ENCODE results near the gene POMT1.

The POMT1 gene

DNA sequence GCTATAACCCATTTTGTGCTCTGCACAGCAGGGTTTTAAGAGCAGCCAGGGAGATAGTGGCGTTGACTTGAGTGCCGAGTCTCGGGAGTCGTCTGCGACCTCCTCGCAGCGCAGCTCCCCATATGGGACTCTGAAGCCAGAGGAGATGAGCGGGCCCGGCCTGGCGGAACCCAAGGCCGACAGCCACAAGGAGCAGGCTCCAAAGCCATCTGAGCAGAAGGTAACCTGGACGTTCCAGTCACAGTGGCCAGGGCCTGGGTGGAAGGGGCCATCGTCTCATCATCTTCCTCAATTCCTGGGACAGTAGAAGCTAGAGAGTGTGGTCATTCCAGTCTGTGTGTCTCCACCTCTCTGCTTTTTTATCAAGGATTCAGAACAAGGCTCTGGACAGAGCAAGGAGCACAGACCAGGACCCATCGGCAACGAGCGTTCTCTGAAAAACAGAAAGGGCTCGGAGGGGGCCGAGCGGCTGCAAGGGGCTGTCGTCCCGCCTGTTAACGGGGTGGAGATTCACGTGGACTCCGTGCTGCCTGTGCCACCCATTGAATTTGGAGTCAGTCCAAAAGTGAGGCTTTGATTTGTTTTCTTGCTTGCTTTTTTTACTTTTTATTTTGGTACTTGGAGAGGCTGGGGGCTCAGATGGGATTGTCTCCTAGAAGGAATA, 20.2 kb upstream of the POMT1 start:
- Histone ChIP-seq H3K9ac (no peak overlapping the region), H3K27ac (no peak overlapping the region), H3K4me1 (no peaks in the 10 kb centered on the region), H3K79me2 (peaks cover 5% of the 10 kb centered on the region), H3K4me2 (ENCODE audit: low read length) (no peak overlapping the region), H3K9me3 (ENCODE audit: control insufficient read depth, low read length) (no peaks in the 10 kb centered on the region), H3K36me3 (ENCODE audit: control insufficient read depth, insufficient read depth, low read length) (no peaks in the 10 kb centered on the region), H3K4me3 (ENCODE audit: low read depth, low read length) (no peak overlapping the region), H2AFZ (no peak overlapping the region), H3K27me3 (ENCODE audit: control insufficient read depth, insufficient read depth, low read length) (no peaks in the 10 kb centered on the region)
- TF ChIP-seq, protein P1, sequence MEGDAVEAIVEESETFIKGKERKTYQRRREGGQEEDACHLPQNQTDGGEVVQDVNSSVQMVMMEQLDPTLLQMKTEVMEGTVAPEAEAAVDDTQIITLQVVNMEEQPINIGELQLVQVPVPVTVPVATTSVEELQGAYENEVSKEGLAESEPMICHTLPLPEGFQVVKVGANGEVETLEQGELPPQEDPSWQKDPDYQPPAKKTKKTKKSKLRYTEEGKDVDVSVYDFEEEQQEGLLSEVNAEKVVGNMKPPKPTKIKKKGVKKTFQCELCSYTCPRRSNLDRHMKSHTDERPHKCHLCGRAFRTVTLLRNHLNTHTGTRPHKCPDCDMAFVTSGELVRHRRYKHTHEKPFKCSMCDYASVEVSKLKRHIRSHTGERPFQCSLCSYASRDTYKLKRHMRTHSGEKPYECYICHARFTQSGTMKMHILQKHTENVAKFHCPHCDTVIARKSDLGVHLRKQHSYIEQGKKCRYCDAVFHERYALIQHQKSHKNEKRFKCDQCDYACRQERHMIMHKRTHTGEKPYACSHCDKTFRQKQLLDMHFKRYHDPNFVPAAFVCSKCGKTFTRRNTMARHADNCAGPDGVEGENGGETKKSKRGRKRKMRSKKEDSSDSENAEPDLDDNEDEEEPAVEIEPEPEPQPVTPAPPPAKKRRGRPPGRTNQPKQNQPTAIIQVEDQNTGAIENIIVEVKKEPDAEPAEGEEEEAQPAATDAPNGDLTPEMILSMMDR (IDR thresholded peaks at IDR 0.05) = no peak

DNA sequence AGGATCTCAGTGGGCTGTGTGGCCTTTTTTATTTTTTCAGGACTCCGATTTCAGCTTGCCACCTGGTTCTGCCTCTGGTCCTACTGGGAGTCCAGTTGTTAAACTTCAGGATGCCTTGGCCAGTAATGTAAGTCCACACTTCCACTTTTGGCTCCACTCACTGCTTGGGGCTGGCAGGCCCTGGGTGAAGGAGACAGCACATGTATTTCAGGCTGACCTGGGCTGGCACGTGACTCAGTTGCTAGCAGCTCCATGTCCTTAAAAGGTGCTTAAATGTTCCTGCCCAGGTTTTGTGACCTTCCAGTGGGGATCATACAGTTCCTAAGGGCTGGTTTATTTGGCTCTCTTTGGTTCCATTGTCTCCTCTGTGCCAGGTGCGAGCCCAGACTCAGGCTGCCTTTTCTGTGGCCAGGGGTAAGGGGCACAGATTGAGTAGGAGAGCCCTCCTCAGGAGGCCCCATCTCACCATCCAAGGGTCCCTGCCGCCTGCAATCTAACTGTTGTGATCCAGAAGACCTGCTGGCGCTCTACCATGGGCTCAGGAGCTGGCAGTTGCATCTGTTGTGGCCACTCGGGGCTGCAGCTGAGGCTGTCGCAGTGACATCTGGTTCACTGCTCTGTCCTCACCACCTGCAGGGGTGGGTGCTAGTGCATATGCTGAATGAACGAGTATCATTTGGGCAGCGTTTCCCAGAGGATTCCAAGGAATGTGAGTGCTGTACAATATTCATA, 19.2 kb upstream of the POMT1 start:
- Histone ChIP-seq H3K79me2 (peaks cover 2% of the 10 kb centered on the region), H3K4me1 (no peaks in the 10 kb centered on the region), H3K4me2 (ENCODE audit: low read length) (no peak overlapping the region), H3K4me3 (ENCODE audit: low read depth, low read length) (no peak overlapping the region), H3K27me3 (ENCODE audit: control insufficient read depth, insufficient read depth, low read length) (no peaks in the 10 kb centered on the region), H3K9ac (no peak overlapping the region), H3K36me3 (ENCODE audit: control insufficient read depth, insufficient read depth, low read length) (no peaks in the 10 kb centered on the region), H2AFZ (no peak overlapping the region), H3K9me3 (ENCODE audit: control insufficient read depth, low read length) (no peaks in the 10 kb centered on the region), H3K27ac (no peak overlapping the region)
- TF ChIP-seq, protein P1 (IDR thresholded peaks at IDR 0.05) = no peak

DNA sequence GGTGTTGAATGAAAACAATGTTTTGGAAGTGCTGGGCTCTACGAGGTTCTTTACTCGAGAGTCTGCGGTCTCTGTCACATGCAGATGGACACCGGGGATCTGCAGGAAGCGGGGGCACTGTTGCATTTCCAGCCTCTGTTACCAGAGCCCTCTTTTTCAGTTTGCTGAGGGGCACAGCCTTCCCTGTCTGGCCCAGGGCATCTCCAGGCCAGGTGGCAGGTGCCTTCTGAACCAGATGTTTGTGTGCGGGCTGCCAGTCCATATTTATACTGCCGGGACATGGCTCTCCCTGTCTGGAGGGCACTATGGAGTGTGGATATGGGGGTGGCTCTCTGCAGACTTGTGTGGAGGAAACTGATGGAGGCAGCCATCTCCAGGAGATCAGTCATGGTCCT, 18.7 kb upstream of the POMT1 start:
- no peak overlapping the region for H3K4me2 ChIP-seq (ENCODE audit: low read length)
- H3K9me3 ChIP-seq (ENCODE audit: control insufficient read depth, low read length) = no peaks in the 10 kb centered on the region
- H3K4me1 ChIP-seq = no peaks in the 10 kb centered on the region
- no peak overlapping the region for H2AFZ ChIP-seq
- no peak overlapping the region for H3K4me3 ChIP-seq (ENCODE audit: low read depth, low read length)
- no peaks in the 10 kb centered on the region for H3K36me3 ChIP-seq (ENCODE audit: control insufficient read depth, insufficient read depth, low read length)
- no peak overlapping the region for H3K9ac ChIP-seq
- H3K27me3 ChIP-seq (ENCODE audit: control insufficient read depth, insufficient read depth, low read length) = no peaks in the 10 kb centered on the region
- peaks cover 2% of the 10 kb centered on the region for H3K79me2 ChIP-seq
- TF ChIP-seq, protein P1 (IDR thresholded peaks at IDR 0.05) = no peak
- H3K27ac ChIP-seq = no peak overlapping the region

DNA sequence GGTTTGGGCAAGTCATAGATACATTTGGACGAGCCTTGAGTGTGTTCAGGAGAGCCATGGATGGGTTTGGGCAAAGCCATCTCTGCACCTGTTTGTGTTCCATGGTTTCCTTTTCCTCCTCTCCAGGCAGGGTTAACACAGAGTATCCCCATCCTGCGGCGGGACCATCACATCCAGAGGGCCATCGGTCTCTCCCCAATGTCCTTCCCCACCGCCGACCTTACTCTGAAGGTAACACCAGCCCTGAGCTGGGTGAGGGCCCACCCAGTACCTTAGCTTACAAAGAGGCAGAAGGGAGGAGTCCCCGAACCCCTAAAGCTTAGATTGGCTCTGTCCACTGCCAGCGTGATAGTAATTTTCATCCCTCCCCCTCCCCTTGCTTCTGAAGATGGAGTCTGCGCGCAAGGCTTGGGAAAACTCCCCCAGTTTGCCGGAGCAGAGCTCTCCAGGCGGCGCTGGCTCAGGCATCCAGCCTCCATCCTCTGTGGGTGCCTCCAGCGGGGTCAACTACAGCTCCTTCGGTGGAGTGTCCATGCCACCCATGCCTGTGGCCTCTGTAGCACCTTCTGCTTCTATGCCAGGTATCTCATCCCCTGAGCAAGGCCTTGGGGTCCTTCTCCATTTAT, 18.0 kb upstream of the POMT1 start:
- Histone ChIP-seq H3K4me3 (ENCODE audit: low read depth, low read length) (no peak overlapping the region), H3K79me2 (peaks cover 2% of the 10 kb centered on the region), H3K9ac (no peak overlapping the region), H3K4me2 (ENCODE audit: low read length) (no peak overlapping the region), H3K27me3 (ENCODE audit: control insufficient read depth, insufficient read depth, low read length) (no peaks in the 10 kb centered on the region), H3K4me1 (no peaks in the 10 kb centered on the region), H3K27ac (no peak overlapping the region), H3K36me3 (ENCODE audit: control insufficient read depth, insufficient read depth, low read length) (no peaks in the 10 kb centered on the region), H3K9me3 (ENCODE audit: control insufficient read depth, low read length) (no peaks in the 10 kb centered on the region), H2AFZ (no peak overlapping the region)
- TF ChIP-seq, protein P1 (IDR thresholded peaks at IDR 0.05) = no peak

Data from parathyroid adenoma (tissue), 2 donors.